Tibial nerve (tissue), 4 donors: Measurements from ENCODE around the gene PSORS1C1.

Source experiments
- CTCF ChIP-seq, 5 experiments: fragments of 200-600 bp in 3 of 5; fragments of 450-650 bp in 2 of 5; sonication (generic) in 3 of 5; IDR thresholded peaks; one replicate each; pipeline ENCODE4 v1.5.1; 2016 to 2019; ENCODE audit warnings: antibody characterized with exemption in 5 of 5, mild to moderate bottlenecking in 3 of 5, moderate library complexity in 2 of 5
- EP300 ChIP-seq, 2 donors: sonication (generic); formaldehyde crosslinking; IDR thresholded peaks; one replicate each; pipeline ENCODE4 v1.6.1; 2017; ENCODE audit warnings: antibody characterized with exemption in 2 of 2, mild to moderate bottlenecking in 1 of 2
- POLR2A ChIP-seq, 2 donors: fragments of 450-650 bp; IDR thresholded peaks; one replicate each; pipeline ENCODE4 v1.6.1; 2017; ENCODE audit warnings: antibody characterized with exemption in 2 of 2, mild to moderate bottlenecking in 2 of 2, moderate library complexity in 2 of 2

- TF ChIP-seq CTCF (IDR thresholded peaks at IDR 0.05) (no peak), POLR2A (IDR thresholded peaks at IDR 0.05) (no peak), EP300 (IDR thresholded peaks at IDR 0.05) (no peak)
Measured at GRCh38 chr6:31118178-31118577, 3.6 kb downstream of the PSORS1C1 start.
